ENCODE results near the gene LMAN2L.

Gene LMAN2L

DNA sequence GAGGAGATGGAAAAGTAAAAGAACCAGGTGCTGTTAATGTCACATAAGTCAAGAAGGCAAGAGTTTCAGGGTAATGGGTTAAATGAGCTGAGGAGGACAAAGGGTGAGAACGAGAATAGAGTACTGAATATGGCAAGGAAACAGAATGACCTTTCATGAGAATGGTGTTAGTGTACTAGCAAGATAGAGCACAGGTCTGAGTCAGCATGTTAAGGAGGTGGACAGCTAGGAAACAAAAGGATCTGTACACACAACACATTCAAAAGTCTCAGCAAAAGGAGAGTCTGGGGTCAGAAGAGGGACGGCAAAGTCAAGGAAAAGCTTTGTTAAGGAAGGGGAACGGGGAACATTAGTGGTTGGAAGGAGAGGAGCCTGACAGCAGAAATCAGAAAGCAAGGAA, 28.9 kb downstream of the LMAN2L start:
- DNase-seq (ENCODE audit: insufficient read length, low spot score) (no peak), FAIRE-seq (no peak)
- TF ChIP-seq POLR2A (IDR thresholded peaks at IDR 0.05; ENCODE audit: low read depth, low read length), result no peak

DNA sequence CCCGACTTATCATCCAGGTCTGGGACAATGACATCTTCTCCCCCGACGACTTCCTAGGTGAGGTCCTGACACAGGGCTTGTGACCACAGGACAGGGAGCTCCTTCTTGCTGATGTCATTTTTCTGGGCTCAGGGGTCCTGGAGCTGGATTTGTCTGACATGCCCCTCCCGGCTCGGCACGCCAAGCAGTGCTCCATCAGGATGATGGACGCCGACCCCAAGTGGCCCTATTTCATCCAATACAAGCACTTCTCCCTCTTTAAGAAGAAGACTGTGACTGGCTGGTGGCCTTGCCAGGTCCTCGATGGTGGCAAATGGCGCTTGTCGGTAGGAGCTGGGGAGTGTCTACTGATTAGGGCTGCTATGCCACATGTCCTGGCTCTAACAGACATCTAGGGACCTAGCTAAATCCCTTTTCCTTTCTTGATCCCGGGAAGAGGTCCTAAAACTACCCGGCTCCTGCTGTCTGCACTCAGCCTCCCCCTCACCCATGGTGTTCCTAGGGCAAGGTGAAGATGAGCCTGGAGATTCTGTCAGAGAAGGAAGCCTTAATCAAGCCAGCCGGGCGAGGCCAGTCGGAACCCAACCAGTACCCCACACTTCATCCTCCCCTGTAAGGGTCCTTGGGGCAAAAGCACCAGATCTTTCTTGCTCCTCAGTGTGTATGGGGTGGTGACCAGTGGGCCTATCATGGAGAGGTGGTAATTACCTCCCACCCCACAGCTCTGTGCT, 36.7 kb downstream of the LMAN2L start:
- TF ChIP-seq POLR2A (IDR thresholded peaks at IDR 0.05; ENCODE audit: low read depth, low read length), result no peak
- DNase-seq (ENCODE audit: insufficient read length, low spot score), result no peak
- no peak for FAIRE-seq

DNA sequence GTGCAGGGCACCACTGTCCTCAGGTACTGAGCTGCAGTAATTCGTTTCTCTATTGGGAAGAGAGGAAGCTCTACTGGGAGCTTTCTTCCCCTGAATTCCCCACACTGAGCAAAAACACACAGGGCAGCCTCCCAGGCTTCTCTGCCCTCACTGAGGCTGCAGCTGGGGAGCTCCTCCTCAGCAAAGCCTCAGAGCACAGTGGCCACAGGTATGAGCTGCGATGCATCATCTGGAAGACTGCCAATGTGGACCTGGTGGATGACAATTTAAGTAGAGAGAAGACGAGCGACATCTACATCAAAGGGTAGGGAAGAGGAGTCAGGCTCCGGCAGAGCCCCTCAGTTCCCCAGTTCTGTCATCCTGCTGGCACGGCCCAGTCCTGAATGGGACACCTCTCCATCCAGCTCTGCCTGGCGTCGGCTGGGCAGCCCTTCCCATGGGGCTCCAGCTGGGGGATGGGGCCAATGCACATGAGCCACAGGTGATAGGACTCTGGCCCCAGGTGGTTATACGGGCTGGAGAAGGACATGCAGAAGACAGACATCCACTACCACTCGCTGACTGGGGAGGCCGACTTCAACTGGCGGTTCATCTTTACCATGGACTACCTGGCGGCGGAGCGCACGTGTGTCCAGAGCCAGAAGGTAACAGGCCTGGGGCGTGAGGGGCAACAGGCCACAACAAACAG, 37.6 kb downstream of the LMAN2L start:
- no peak for DNase-seq (ENCODE audit: insufficient read length, low spot score)
- no peak for FAIRE-seq
- TF ChIP-seq POLR2A (IDR thresholded peaks at IDR 0.05; ENCODE audit: low read depth, low read length), result no peak

DNA sequence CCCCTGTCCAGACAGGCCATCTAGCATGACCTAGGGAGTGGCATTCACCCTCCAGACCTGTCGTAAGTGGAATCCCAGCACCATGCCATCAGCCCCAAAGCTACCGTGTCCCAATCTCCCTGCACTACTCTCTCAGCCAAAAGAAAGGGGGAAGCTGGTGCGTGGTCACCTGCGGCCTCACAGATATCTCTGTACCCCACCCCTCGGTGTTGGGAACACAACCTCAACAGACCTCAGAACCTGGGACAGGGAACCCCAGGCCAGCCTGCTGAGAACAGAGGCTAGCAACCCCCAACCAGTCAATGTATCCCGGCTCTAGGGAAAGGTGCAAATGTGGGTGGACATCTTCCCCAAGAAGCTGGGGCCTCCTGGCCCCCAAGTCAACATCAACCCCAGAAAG, 38.2 kb downstream of the LMAN2L start:
- FAIRE-seq (no peak), DNase-seq (ENCODE audit: insufficient read length, low spot score) (no peak)
- TF ChIP-seq POLR2A (IDR thresholded peaks at IDR 0.05; ENCODE audit: low read depth, low read length), result no peak

DNA sequence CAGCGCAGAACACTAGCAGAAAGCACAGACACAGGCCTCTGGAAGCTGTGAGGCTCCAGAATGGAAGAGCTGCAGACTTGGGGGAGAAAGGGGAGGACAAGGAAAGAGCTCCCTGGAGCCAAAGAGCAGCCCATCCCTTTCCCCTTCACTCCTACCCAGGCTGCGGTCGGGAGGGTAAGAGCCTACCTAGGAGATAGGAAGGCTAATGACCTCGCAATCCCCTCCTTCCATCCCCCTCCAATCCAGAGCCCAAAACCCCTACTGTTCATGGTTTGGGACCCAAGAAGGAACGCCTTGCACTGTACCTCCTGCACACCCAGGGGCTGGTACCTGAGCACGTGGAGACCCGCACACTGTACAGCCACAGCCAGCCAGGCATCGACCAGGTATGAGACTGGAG, 39.8 kb downstream of the LMAN2L start:
- no peak for TF ChIP-seq POLR2A (IDR thresholded peaks at IDR 0.05; ENCODE audit: low read depth, low read length)
- FAIRE-seq, result no peak
- no peak for DNase-seq (ENCODE audit: insufficient read length, low spot score)

DNA sequence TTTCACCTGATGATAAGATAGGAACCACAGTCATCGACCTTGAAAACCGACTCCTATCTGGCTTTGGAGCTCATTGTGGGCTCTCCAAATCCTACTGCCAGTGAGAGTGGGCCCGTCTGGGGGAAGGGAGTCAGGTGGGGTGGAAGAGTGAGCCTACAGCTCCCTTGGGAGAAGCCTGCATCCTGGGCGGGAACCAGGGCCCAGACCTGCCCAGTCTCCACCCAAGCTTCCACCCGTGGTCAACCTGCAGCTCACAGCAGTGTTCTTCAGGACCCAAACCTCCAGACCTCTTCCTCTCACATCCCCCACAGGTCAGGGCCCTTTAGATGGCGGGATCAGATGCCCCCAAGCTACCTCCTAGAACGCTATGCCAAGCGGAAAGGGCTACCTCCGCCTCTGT, 40.2 kb downstream of the LMAN2L start:
- DNase-seq (ENCODE audit: insufficient read length, low spot score) (no peak), FAIRE-seq (no peak)
- no peak for TF ChIP-seq POLR2A (IDR thresholded peaks at IDR 0.05; ENCODE audit: low read depth, low read length)

DNA sequence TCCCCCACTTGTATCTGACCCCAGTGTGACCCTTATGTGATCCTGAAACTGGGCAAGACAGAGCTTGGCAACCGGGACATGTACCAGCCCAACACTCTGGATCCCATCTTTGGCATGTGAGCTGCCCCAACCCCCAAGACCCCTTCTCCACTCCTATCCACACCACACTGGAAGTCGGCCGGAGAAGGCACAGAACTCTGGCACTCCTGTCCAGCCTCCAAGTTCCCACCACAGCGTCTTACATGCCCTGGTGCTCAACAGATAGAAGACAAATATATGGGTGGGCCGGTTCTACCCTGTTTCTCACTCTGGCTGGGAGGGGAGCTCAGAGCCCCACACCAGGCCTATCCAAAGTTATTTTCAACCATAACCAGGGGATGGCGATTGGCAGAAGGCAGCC, 40.8 kb downstream of the LMAN2L start:
- FAIRE-seq (no peak), DNase-seq (ENCODE audit: insufficient read length, low spot score) (no peak)
- TF ChIP-seq POLR2A (IDR thresholded peaks at IDR 0.05; ENCODE audit: low read depth, low read length), result no peak

DNA sequence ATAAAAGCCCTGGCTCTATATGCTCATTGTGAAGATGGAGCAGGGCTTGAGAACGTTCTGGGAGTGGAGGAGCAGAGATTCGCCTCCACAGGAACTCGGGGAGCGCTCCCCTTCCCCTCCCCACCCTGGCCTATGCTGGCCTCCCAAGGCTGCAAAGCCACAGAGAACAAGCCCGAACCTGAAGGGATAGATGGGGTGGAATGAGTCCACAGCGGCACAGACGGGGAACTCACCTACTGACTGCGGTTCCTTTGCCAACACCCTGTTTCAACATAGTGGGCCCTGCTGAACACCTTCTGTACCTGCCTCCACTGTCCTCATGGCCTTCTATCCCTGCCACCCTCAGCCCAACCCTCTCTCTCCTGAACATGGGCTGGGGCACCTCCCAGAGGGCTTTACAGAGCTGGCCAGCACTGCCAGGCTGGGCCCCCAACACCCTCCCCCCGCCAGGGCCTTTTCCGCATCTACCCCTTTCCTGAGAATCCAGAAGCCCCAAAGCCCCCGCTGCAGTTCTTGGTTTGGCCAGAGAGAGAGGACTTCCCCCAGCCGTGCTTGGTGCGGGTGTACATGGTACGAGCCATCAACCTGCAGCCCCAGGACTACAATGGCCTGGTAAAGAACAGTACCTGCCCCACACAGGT, 41.5 kb downstream of the LMAN2L start:
- TF ChIP-seq POLR2A (IDR thresholded peaks at IDR 0.05; ENCODE audit: low read depth, low read length), result no peak
- DNase-seq (ENCODE audit: insufficient read length, low spot score) (no peak), FAIRE-seq (no peak)

DNA sequence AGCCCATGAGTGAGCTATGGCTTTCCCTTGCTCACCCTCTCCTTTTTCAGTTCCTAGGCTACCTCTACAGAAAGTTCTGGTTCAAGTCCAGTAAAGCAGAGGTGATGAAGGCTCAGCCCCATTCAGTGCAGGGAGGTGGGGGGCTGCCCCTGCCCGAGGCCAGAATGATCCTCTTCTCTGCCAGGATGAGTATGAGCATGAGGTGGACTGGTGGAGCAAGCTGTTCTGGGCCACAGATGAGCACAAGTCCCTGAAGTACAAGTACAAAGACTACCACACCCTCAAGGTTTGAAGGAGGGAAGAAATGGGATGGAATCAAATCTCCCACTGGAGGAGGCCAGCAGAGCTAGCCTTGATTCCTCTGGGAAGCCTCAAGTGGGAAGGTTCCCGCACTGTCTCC, 42.4 kb downstream of the LMAN2L start:
- no peak for TF ChIP-seq POLR2A (IDR thresholded peaks at IDR 0.05; ENCODE audit: low read depth, low read length)
- FAIRE-seq (no peak), DNase-seq (ENCODE audit: insufficient read length, low spot score) (no peak)

DNA sequence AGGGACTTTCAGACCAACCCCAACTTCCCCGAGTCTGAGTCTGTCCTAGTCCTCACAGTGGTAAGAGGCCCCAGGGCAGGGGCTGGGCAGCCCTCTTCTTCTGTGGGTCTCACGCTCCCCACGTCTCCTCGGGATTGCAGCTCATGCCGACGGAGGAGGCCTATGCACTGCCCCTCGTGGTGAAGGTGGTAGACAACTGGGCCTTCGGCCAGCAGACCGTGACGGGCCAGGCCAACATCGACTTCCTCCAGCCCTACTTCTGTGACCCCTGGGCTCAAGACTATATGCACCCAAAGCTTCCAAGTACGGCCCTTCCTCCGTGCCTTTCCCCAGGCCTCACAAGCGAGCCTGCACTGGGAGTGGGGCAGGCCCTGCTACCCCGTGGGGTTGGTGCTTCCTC, 44.3 kb downstream of the LMAN2L start:
- no peak for FAIRE-seq
- no peak for DNase-seq (ENCODE audit: insufficient read length, low spot score)
- TF ChIP-seq POLR2A (IDR thresholded peaks at IDR 0.05; ENCODE audit: low read depth, low read length), result no peak

DNA sequence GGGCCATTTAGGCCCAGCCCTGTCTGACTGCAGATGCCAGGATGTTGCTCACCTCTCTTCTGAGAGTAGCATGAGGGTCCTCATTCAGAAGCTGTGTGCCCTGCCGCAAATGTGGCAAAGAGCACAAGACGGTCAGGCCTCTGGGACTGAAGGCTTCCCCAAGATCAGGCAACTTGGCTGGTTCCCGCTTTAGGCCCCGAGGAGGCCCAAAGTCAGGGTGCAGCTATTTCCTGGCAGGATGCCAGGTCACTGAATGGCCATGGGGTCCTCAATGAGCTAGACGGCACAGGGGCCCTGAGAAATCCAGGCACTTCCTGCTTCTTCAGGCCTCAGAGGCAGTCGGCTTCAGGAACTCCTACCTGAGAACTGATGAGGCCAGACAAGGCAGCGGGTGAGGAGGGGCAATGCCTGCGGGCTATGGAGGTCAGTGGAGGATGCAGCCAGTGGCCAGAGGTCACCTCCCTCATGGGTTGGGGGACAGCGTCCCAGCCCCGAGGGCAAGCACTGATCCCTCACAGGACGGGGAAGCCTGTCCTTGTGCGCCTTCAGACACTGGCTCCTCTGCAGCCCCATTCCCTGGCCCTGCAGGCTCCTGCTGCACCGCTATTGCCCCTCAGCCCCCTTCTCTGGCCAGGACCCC, 44.9 kb downstream of the LMAN2L start:
- DNase-seq (ENCODE audit: insufficient read length, low spot score) (no peak), FAIRE-seq (no peak)
- no peak for TF ChIP-seq POLR2A (IDR thresholded peaks at IDR 0.05; ENCODE audit: low read depth, low read length)

DNA sequence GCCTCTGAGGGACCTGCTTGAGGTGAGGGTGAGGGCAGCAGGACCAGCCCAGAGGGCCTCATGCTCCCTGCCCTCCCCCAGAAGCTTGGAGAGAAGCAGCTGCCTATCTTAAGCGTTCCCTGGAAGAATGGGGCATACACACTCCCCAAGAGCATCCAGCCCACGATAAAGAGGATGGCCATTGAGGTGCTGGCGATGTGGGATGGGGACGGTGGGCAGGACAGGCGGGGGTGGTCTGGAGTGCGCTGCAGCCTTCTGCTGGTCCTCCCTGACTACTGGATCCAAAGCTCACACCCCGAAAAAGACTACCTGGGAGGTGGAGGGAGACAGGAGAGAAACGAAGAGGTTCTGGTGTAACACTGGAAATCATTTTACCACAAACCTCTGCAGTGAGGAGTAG, 45.6 kb downstream of the LMAN2L start:
- no peak for FAIRE-seq
- TF ChIP-seq POLR2A (IDR thresholded peaks at IDR 0.05; ENCODE audit: low read depth, low read length), result no peak
- no peak for DNase-seq (ENCODE audit: insufficient read length, low spot score)

DNA sequence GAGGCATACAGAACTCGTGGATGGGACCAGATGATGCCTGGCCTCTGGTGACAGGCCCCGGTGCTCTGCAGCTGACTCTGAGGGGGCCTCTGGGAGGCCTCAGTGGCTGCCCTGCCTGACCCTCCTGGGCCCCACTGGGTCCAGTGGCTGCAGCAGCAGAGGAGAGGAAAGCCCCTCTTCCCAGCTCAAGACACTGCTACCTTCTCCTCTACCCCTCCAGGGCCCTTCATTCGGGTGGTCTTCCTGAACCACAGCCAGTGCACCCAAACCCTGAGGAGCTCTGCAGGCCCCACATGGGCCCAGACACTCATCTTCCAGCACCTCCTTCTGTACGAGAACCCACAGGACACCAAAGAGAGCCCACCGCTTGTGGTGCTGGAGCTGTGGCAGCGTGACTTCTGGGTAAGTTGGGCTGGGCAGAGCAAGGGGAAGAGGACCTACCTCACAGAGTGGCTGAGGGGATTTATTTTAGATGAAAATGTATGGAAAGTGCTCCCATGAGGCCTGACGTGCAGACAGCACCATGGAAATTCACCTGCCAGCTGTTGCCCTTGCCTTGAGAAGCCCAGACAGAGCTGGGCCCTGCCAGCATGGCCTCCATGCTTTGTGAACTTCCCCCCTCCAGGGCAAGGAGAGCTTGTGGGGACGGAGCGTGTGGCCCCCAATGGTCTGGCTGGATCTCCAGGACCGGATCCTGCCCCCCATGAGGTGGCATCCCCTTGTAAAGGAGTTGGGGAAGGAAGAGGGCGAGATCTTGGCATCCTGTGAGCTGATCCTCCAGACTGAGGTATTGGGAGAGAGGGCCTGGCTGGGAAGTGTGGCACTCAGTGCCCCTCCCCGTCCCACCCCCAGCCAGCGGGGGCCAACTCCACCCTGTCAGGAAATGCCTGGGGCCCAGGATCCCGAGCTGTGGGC, 46.3 kb downstream of the LMAN2L start:
- DNase-seq (ENCODE audit: insufficient read length, low spot score) (no peak), FAIRE-seq (no peak)
- TF ChIP-seq POLR2A (IDR thresholded peaks at IDR 0.05; ENCODE audit: low read depth, low read length), result no peak
